Type B pancreatic cell (in vitro differentiated cells): ENCODE measurements around the gene AGBL3. TPM values are rescaled to one million over a fixed set of nuclear protein-coding genes. Genes with fewer than 3 reads are reported as not detected.
"Not testable (repeated sequence)": the region's sequence is repeated elsewhere in the genome, so short reads cannot be mapped to it uniquely, and the experiment has no call there.

Experiments
- DNase-seq: peaks from one replicate; pipeline ENCODE4 v3.0.0; 2021; ENCODE audit warnings: mixed read lengths; ENCODE audit not compliant: unreplicated experiment; ENCODE audit errors: extremely low spot score
- H3K27ac Mint-ChIP-seq: 2 replicates; pipeline ENCODE4 v1.8.0; 2021; ENCODE audit warnings: mild to moderate bottlenecking, mixed read lengths
- H3K27me3 Mint-ChIP-seq: 2 replicates; pipeline ENCODE4 v1.8.0; 2021; ENCODE audit warnings: mixed read lengths
- H3K36me3 Mint-ChIP-seq: 2 replicates; pipeline ENCODE4 v1.8.0; 2021; ENCODE audit warnings: mixed read lengths
- H3K4me1 Mint-ChIP-seq: one replicate; pipeline ENCODE4 v1.8.0; 2021; ENCODE audit warnings: mixed read lengths; ENCODE audit not compliant: unreplicated experiment
- H3K4me3 Mint-ChIP-seq: 2 replicates; pipeline ENCODE4 v1.8.0; 2021; ENCODE audit warnings: mild to moderate bottlenecking, mixed read lengths
- H3K9me3 Mint-ChIP-seq: 2 replicates; pipeline ENCODE4 v1.8.0; 2021; ENCODE audit warnings: mixed read lengths
- total RNA-seq: library from RNA; stranded (reverse); gene quantifications from 2 replicates; pipeline ENCODE4 v1.2.1, GENCODE V29; 2021; ENCODE audit warnings: low replicate concordance
- TF ChIP-seq, protein P1 (sequence below): fragments of 200-600 bp; sonication (generic); conservative IDR thresholded peaks from 2 replicates; pipeline ENCODE4 v1.5.0; 2021; ENCODE audit warnings: antibody characterized with exemption, mild to moderate bottlenecking

Gene AGBL3
- total RNA-seq, 1 donor from 2014 or later = 3.2 TPM

DNA sequence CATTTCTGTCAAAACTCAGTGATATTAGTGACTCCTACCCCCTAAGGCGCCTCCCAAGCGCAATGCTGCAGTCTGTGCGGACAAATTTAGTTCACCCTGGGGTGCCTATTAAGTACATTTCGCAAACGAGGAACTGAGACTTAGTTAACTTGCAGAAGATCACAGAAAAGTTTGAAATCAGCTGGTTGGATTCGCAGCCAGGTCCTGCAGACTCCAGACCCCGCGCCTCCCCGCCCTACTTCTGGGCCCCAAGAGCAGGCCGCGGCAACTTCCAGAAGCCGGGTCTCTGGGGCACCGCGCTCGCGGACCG is 183.6 kb downstream of the AGBL3 start:
- Mint-ChIP-seq H3K9me3 (no peaks in the 10 kb centered on the region), H3K4me1 (peaks cover 26% of the 10 kb centered on the region), H3K27ac (peak overlapping the region; percentile 81), H3K27me3 (no peaks in the 10 kb centered on the region), H3K36me3 (peaks cover 21% of the 10 kb centered on the region), H3K4me3 (peak overlapping the region; percentile 92)
- TF ChIP-seq, protein P1, sequence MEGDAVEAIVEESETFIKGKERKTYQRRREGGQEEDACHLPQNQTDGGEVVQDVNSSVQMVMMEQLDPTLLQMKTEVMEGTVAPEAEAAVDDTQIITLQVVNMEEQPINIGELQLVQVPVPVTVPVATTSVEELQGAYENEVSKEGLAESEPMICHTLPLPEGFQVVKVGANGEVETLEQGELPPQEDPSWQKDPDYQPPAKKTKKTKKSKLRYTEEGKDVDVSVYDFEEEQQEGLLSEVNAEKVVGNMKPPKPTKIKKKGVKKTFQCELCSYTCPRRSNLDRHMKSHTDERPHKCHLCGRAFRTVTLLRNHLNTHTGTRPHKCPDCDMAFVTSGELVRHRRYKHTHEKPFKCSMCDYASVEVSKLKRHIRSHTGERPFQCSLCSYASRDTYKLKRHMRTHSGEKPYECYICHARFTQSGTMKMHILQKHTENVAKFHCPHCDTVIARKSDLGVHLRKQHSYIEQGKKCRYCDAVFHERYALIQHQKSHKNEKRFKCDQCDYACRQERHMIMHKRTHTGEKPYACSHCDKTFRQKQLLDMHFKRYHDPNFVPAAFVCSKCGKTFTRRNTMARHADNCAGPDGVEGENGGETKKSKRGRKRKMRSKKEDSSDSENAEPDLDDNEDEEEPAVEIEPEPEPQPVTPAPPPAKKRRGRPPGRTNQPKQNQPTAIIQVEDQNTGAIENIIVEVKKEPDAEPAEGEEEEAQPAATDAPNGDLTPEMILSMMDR = no peak
- DNase-seq = no peak

DNA sequence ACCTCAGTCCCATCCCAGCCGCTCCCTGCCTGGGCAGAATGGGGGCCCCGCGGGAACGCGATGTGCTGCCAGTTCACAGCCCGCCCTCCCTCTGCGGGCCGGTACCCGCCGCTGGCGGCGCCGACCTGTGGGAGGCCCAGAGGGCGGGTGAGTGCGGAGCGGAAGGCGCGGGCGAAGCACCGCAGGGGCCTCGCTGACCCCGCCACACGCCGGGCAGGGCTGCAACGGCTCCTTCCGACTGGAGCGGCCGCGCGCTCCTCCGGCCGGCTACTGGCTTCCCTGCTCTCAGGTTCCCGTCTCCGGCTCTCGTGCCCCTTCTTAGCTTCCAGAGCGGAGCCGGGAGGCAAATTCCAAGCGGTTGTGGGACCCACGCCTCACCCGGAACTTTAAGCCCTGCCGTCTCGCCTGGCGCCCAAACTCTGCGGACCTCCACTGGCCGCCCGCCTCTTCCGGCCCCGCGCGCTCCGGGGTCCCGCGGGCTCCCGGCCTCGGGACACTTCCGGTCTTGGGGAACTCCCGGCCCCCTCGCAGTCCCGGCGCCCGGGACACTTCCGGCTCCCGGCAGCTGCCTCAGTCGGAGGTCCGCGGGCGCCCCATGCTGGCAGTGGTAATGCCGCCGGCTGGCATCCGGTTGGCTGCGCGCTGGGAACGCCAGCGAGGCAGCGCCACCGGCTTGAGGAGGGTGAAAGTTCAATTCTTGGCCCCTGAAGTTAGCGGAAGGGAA is 184.1 kb downstream of the AGBL3 start, which contains the start of gene CYREN:
CYREN (minus strand) TSS at position 434 of the 724 bp plus-strand sequence. CDS start 1,785 bp downstream, outside the sequence.
- H3K27me3 Mint-ChIP-seq = no peaks in the 10 kb centered on the region
- H3K4me1 Mint-ChIP-seq = peaks cover 26% of the 10 kb centered on the region
- peak; percentile 91 for DNase-seq
- H3K4me3 Mint-ChIP-seq = peak within 1 kb of the TSS; percentile 92
- H3K27ac Mint-ChIP-seq = peak within 1 kb of the TSS; percentile 85
- peaks cover 21% of the 10 kb centered on the region for H3K36me3 Mint-ChIP-seq
- no peaks in the 10 kb centered on the region for H3K9me3 Mint-ChIP-seq
- TF ChIP-seq, protein P1 = peak; percentile 64

DNA sequence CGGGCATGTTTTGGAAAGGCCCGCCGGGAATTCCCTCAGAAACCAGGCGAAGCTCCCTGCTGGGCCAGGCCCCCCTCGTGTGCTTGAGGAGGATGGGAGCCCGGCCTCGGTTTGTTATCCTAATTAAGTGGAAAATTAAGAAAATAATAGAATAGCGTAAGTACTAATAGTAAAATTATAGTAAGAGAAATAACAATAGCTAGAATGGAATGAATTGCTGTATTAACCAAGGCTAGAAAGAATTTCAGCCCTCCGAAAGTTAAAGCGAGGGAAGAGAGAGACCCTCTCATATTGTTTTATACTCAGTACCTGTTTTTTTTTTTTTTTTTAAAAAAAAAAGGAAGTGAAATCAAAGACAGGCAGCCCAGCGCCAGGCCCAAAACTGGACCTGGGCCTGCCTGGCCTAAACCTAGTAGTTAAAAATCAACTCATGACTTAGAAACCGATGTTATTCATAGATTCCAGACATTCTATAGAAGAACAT is 184.7 kb downstream of the AGBL3 start:
- H3K9me3 Mint-ChIP-seq, DNase-seq, H3K27me3 Mint-ChIP-seq: not testable (repeated sequence)
- Mint-ChIP-seq H3K4me1 (peaks cover 26% of the 10 kb centered on the region), H3K27ac (peak overlapping the region; percentile 85), H3K36me3 (peaks cover 17% of the 10 kb centered on the region), H3K4me3 (peak overlapping the region; percentile 92)

DNA sequence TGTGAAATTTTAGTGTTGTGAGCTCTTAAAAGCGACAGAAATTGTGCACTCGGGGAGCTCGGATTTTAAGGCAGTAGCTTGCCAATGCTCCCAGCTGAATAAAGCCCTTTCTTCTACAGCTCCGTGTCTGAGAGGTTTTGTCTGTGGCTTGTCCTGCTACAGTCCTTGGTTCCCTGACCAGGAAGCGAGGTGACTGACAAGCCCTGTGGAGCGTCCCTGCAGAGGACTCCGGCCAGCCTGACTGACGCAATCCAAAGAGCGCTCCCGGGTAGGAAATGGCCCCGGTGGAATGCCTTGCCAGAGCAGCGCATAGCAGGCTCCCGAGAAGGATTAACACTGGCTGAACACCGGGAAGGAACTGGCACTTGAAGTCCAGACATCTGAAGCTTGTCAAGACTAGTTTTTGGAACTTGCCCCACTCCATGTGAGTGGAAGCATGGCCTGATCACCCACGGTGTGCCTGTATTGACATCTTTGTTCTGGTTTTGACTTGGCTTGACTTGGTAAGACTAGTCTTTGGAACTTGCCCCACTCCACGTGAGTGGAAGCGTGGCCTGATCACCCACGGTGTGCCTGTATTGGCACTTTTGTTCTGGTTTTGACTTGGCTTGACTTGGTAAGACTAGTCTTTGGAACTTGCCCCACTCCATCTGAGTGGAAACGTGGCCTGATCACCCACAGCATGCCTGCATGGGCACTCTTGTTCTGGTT is 185.4 kb downstream of the AGBL3 start:
- peaks cover 17% of the 10 kb centered on the region for H3K36me3 Mint-ChIP-seq
- H3K4me3 Mint-ChIP-seq = peak overlapping the region; percentile 92
- H3K9me3 Mint-ChIP-seq, H3K27me3 Mint-ChIP-seq: not testable (repeated sequence)
- peak overlapping the region; percentile 85 for H3K27ac Mint-ChIP-seq
- DNase-seq = peak; percentile 60
- peaks cover 26% of the 10 kb centered on the region for H3K4me1 Mint-ChIP-seq

DNA sequence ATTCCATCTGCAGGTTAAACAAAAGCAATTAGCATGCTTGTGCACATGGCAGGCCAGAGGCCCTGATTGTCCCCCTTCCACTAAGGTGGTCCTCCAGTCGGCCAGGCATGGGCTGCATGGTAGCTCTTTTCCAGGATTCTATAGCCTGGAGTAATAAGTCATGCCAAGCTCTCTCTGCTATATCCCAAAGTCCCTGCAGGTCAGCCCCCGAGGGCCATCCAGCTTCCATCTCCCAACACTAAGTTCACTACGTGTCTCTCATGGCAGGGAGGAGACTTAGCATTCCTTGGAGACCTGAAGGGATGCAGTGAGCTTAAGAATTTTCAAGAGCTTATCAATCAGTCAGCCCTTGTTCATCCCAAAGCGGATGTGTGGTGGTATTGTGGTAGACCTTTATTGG is 187.6 kb downstream of the AGBL3 start:
- H3K27me3 Mint-ChIP-seq, H3K27ac Mint-ChIP-seq, H3K9me3 Mint-ChIP-seq: not testable (repeated sequence)
- peak; percentile 36 for DNase-seq
- H3K4me1 Mint-ChIP-seq = peaks cover 13% of the 10 kb centered on the region
- H3K36me3 Mint-ChIP-seq = peaks cover 10% of the 10 kb centered on the region
- H3K4me3 Mint-ChIP-seq = peak overlapping the region; percentile 1

DNA sequence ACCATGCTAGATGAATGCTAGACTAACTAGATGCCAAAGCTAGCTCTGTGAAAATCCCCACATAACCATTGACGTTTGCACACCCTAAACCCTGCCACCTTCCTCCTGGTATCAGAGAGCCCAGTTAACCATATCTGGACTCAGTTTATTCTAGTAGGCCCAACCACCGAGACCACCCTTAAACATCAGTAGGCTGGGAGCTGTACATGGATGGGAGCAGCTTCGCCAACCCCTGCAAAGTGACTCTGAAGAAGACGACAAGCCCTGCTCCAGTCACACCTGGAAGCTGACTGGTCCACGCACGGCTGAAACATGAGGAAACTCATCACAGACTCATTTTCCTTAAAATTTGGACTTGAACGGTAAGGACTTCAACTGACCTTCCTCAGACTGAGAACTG is 188.6 kb downstream of the AGBL3 start:
- no peaks in the 10 kb centered on the region for H3K27me3 Mint-ChIP-seq
- no peak overlapping the region for H3K4me3 Mint-ChIP-seq
- TF ChIP-seq, protein P1 = no peak
- peaks cover 5% of the 10 kb centered on the region for H3K4me1 Mint-ChIP-seq
- DNase-seq = no peak
- H3K36me3 Mint-ChIP-seq = peaks cover 8% of the 10 kb centered on the region
- peaks cover 8% of the 10 kb centered on the region for H3K9me3 Mint-ChIP-seq
- H3K27ac Mint-ChIP-seq = no peak overlapping the region

DNA sequence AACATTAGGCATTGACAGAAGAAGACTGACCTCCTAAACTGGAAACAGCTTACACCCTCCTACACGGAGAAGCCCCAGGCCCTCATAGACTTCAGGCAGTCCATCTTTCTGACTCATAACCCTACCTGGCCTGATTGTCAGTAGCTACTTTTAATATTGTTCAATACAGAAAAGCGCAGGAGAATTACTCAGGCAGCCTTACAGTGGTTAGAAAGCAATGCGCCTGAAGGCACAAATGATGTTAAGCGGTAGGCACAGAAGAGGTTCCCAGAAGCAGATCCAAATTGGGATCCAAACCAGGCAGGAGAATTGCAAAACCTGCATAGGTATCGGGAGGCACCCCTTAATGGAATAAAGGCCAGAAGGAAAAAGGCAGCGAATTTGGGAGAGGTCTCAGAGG is 189.6 kb downstream of the AGBL3 start:
- H3K9me3 Mint-ChIP-seq = peaks cover 11% of the 10 kb centered on the region
- H3K4me1 Mint-ChIP-seq = peaks cover 4% of the 10 kb centered on the region
- H3K27ac Mint-ChIP-seq = no peak overlapping the region

More for the DNA sequence above, 189.6 kb downstream of the AGBL3 start:
- H3K27me3 Mint-ChIP-seq = no peaks in the 10 kb centered on the region
- no peak overlapping the region for H3K4me3 Mint-ChIP-seq
- peaks cover 13% of the 10 kb centered on the region for H3K36me3 Mint-ChIP-seq
- TF ChIP-seq, protein P1 = no peak
- no peak for DNase-seq
